Left lung (tissue), 10 donors: ENCODE results near the gene PCDHGA1. TPM values are rescaled to one million over a fixed set of nuclear protein-coding genes. Genes with fewer than 3 reads are reported as not detected.
"Not testable (repeated sequence)": the region's sequence is repeated elsewhere in the genome, so short reads cannot be mapped to it uniquely, and the experiment has no call there.

Experiments used
- ATAC-seq: fragments of 200-7000 bp; cut with Tn5 transposase; one replicate; pipeline ENCODE4 v1.9.1; 2020; ENCODE audit warnings: moderate library complexity
- DNase-seq, 4 donors: peaks; one replicate each; pipeline ENCODE4 v3.0.0-alpha.2; 2013 to 2020
- H3K27ac ChIP-seq, 2 donors: fragments of 200-600 bp; sonication (generic) in 1 of 2; one replicate each; pipeline versions ENCODE4 v1.5.0 to v1.8.0; 2020 to 2021
- H3K27me3 ChIP-seq, 2 donors: fragments of 200-600 bp; sonication (generic) in 1 of 2; one replicate each; pipeline versions ENCODE4 v1.5.0 to v1.8.0; 2020 to 2021
- H3K36me3 ChIP-seq, 2 donors: fragments of 200-600 bp; sonication (generic) in 1 of 2; one replicate each; pipeline versions ENCODE4 v1.5.0 to v1.8.0; 2020 to 2021
- H3K4me1 ChIP-seq, 2 donors: fragments of 200-600 bp; one replicate each; pipeline ENCODE4 v1.8.0; 2021
- H3K4me3 ChIP-seq, 2 donors: fragments of 200-600 bp; sonication (generic) in 1 of 2; one replicate each; pipeline versions ENCODE4 v1.5.0 to v1.8.0; 2020 to 2021; ENCODE audit warnings: mild to moderate bottlenecking in 1 of 2
- H3K9me3 ChIP-seq, 2 donors: fragments of 200-600 bp; sonication (generic) in 1 of 2; one replicate each; pipeline versions ENCODE4 v1.5.0 to v1.8.0; 2020 to 2021
- CTCF ChIP-seq, 2 donors: fragments of 200-600 bp; sonication (generic) in 1 of 2; IDR thresholded peaks; one replicate each; pipeline versions ENCODE4 v1.5.0 to v1.8.0; 2021; ENCODE audit warnings: antibody characterized with exemption in 2 of 2
- intact Hi-C, 2 donors: fragments of 100-400 bp; cut with DNase I; formaldehyde crosslinking; loops; one replicate each; pipeline versions ENCODE4 v1.11.2 to v1.14.2; 2022
- polyA plus RNA-seq, 6 donors: library from polyadenylated mRNA; unstranded; fragments of 120-200 nt; gene quantifications; one replicate each; pipeline ENCODE4 v1.2.1, GENCODE V29; 2013; ENCODE audit not compliant: insufficient read length in 6 of 6
- total RNA-seq, 2 donors: library from RNA; stranded (reverse); fragmentation: NEBNext Ultra II Directional; extraction: Animal tissue kit (Norgen Biotek cat#: 25700); gene quantifications; one replicate each; pipeline ENCODE4 v1.2.1, GENCODE V29; 2021
- donor health status: DM: no; HTN: yes; CAD: no.
- donor health status: DM: no; HTN: no; CAD: no.

The PCDHGA1 gene
- total and polyA plus RNA-seq, 8 donors = 0.38 to 1.1 (median 0.75) TPM

GRCh38 chr5:141384471-141385267 lies 54.4 kb downstream of the PCDHGA1 start:
- intact Hi-C loops = no loop called here

GRCh38 chr5:141387557-141388311 lies 57.4 kb downstream of the PCDHGA1 start, which contains the start of gene PCDHGB4:
Gene PCDHGB4 (plus strand): TSS chr5:141387698. CDS start chr5:141387885, 187 bp downstream.
- intact Hi-C loops, H3K4me3 ChIP-seq: not testable (repeated sequence)
- peak; percentile 88 for ATAC-seq

More at GRCh38 chr5:141384471-141385267, 54.4 kb downstream of the PCDHGA1 start:
- Histone ChIP-seq H3K4me1 (no peaks in the 10 kb centered on the region), H3K27me3 (peaks cover 14 to 90% of the 10 kb centered on the region in 2 donors), H3K9me3 (peaks cover 0 to 91% of the 10 kb centered on the region in 2 donors), H3K27ac (no peak overlapping the region), H3K4me3 (no peak overlapping the region), H3K36me3 (no peaks in the 10 kb centered on the region)
- no peak for TF ChIP-seq CTCF (IDR thresholded peaks at IDR 0.05)
- no peak for ATAC-seq
- no peak for DNase-seq

GRCh38 chr5:141388661-141389060 lies 58.3 kb downstream of the PCDHGA1 start:
- Histone ChIP-seq H3K4me1 (no peaks in the 10 kb centered on the region), H3K9me3 (peaks cover 0 to 92% of the 10 kb centered on the region in 2 donors), H3K27me3 (peaks cover 5 to 90% of the 10 kb centered on the region in 2 donors), H3K4me3 (no peak overlapping the region), H3K27ac (no peak overlapping the region), H3K36me3 (no peaks in the 10 kb centered on the region)
- no peak for TF ChIP-seq CTCF (IDR thresholded peaks at IDR 0.05)
- intact Hi-C loops = no loop called here
- no peak for DNase-seq
- ATAC-seq = no peak

More at GRCh38 chr5:141387557-141388311, 57.4 kb downstream of the PCDHGA1 start, which contains the start of gene PCDHGB4:
- peak in 1 of 2 donors; percentile 10 for TF ChIP-seq CTCF (IDR thresholded peaks at IDR 0.05)
- not testable (repeated sequence) for DNase-seq, H3K36me3 ChIP-seq, H3K27ac ChIP-seq, H3K4me1 ChIP-seq
- Histone ChIP-seq H3K27me3 (peaks cover 9 to 90% of the 10 kb centered on the region in 2 donors), H3K9me3 (peaks cover 0 to 92% of the 10 kb centered on the region in 2 donors)

- Histone ChIP-seq H3K36me3 (no peaks in the 10 kb centered on the region), H3K9me3 (peaks cover 0 to 91% of the 10 kb centered on the region in 2 donors), H3K4me3 (no peak overlapping the region), H3K27me3 (peaks cover 5 to 90% of the 10 kb centered on the region in 2 donors), H3K4me1 (no peaks in the 10 kb centered on the region), H3K27ac (no peak overlapping the region)
- intact Hi-C loops = loop anchor here in 1 of 2 donors (5.0 kb wide), 1 partner anchor 43 kb away; the partner anchor contains the start of gene PCDHGA12
- ATAC-seq = no peak
- TF ChIP-seq CTCF (IDR thresholded peaks at IDR 0.05) = no peak
- DNase-seq = no peak
These were observed 59.1 kb downstream of the PCDHGA1 start for GRCh38 chr5:141389153-141390042.
